Neural progenitor cell (in vitro differentiated cells): Measurements from ENCODE around the gene AMACR.

Experiments
- EZH2 ChIP-seq: fragments of 200-600 bp; sonication (generic); IDR thresholded peaks from 2 replicates; pipeline ENCODE4 v1.6.1; 2017; ENCODE audit warnings: antibody characterized with exemption, mild to moderate bottlenecking, moderate library complexity
- EZH2phosphoT487 ChIP-seq: fragments of 200-600 bp; sonication (generic); IDR thresholded peaks from 2 replicates; pipeline ENCODE4 v1.6.1; 2017; ENCODE audit warnings: antibody characterized with exemption
- TF ChIP-seq, protein P1 (sequence below): fragments of 200-600 bp; sonication (generic); IDR thresholded peaks from 2 replicates; pipeline ENCODE4 v1.5.1; 2017; ENCODE audit warnings: antibody characterized with exemption, mild to moderate bottlenecking

DNA sequence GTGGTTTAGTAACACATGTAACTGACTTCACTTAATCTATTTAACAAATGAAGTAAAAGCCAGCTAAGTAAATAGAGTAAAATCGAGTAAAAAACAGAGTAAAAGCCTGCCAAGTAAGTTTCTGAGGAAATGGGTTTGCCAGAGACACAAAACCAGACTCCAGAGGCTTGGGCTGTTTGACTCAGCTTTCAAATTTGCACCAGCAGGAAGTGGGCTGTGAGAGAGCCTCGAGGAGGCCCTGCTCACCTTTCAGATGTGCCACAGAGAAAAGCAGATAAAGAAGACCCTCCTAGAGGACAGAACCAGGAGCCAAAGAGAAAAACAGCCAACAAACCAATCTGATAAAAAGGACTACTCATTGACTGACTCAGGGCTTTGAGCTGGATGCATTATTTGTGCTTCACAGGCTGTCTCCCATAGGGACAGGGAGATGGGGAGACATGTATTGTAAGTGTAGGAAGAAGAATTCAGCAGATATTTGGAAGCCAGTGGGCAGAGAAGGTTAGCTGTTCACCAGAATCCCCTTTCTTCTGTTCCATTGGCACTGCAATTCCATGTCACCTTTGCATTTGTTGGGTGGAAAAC lies 14.4 kb upstream of the AMACR start:
- no peak for TF ChIP-seq EZH2phosphoT487
- TF ChIP-seq, protein P1, sequence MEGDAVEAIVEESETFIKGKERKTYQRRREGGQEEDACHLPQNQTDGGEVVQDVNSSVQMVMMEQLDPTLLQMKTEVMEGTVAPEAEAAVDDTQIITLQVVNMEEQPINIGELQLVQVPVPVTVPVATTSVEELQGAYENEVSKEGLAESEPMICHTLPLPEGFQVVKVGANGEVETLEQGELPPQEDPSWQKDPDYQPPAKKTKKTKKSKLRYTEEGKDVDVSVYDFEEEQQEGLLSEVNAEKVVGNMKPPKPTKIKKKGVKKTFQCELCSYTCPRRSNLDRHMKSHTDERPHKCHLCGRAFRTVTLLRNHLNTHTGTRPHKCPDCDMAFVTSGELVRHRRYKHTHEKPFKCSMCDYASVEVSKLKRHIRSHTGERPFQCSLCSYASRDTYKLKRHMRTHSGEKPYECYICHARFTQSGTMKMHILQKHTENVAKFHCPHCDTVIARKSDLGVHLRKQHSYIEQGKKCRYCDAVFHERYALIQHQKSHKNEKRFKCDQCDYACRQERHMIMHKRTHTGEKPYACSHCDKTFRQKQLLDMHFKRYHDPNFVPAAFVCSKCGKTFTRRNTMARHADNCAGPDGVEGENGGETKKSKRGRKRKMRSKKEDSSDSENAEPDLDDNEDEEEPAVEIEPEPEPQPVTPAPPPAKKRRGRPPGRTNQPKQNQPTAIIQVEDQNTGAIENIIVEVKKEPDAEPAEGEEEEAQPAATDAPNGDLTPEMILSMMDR = no peak
- TF ChIP-seq EZH2 = no peak
